ENCODE results near the gene GID4.

The GID4 gene

GRCh38 chr17:18089613-18090012 is 50.4 kb downstream of the GID4 start:
- H3K27me3 Mint-ChIP-seq: no peaks in the 10 kb centered on the region
- peaks cover 35% of the 10 kb centered on the region for H3K4me1 Mint-ChIP-seq (ENCODE audit: low read depth)
- no peaks in the 10 kb centered on the region for H3K9me3 Mint-ChIP-seq (ENCODE audit: low read depth)
- H3K36me3 Mint-ChIP-seq: peaks cover 5% of the 10 kb centered on the region
- peak overlapping the region; percentile 55 for H3K27ac Mint-ChIP-seq
- peak overlapping the region; percentile 99 for H3K4me3 Mint-ChIP-seq

GRCh38 chr17:18093616-18094408 is 54.6 kb downstream of the GID4 start:
- H3K27me3 Mint-ChIP-seq: no peaks in the 10 kb centered on the region
- H3K27ac Mint-ChIP-seq: no peak overlapping the region
- peaks cover 5% of the 10 kb centered on the region for H3K36me3 Mint-ChIP-seq
- peaks cover 21% of the 10 kb centered on the region for H3K4me1 Mint-ChIP-seq (ENCODE audit: low read depth)
- no peaks in the 10 kb centered on the region for H3K9me3 Mint-ChIP-seq (ENCODE audit: low read depth)
- H3K4me3 Mint-ChIP-seq: no peak overlapping the region

GRCh38 chr17:18094409-18094807 is 55.2 kb downstream of the GID4 start:
- Mint-ChIP-seq H3K36me3 (peaks cover 5% of the 10 kb centered on the region), H3K27me3 (no peaks in the 10 kb centered on the region), H3K4me3 (no peak overlapping the region), H3K9me3 (ENCODE audit: low read depth) (no peaks in the 10 kb centered on the region), H3K4me1 (ENCODE audit: low read depth) (peaks cover 17% of the 10 kb centered on the region), H3K27ac (no peak overlapping the region)

- H3K36me3 Mint-ChIP-seq: no peaks in the 10 kb centered on the region
- H3K4me3 Mint-ChIP-seq: no peak overlapping the region
- H3K27ac Mint-ChIP-seq: no peak overlapping the region
- H3K4me1 Mint-ChIP-seq (ENCODE audit: low read depth): peaks cover 1% of the 10 kb centered on the region
- H3K27me3 Mint-ChIP-seq: no peaks in the 10 kb centered on the region
- H3K9me3 Mint-ChIP-seq (ENCODE audit: low read depth): no peaks in the 10 kb centered on the region
Observed at GRCh38 chr17:18099516-18099915, 60.3 kb downstream of the GID4 start.

- Mint-ChIP-seq H3K4me1 (ENCODE audit: low read depth) (peaks cover 1% of the 10 kb centered on the region), H3K36me3 (no peaks in the 10 kb centered on the region)
Observed at GRCh38 chr17:18100616-18101015, 61.4 kb downstream of the GID4 start.

GRCh38 chr17:18101828-18102227 is 62.6 kb downstream of the GID4 start:
- Mint-ChIP-seq H3K4me1 (ENCODE audit: low read depth) (peaks cover 1% of the 10 kb centered on the region), H3K27me3 (no peaks in the 10 kb centered on the region), H3K36me3 (no peaks in the 10 kb centered on the region), H3K9me3 (ENCODE audit: low read depth) (no peaks in the 10 kb centered on the region), H3K4me3 (no peak overlapping the region), H3K27ac (no peak overlapping the region)

More at GRCh38 chr17:18100616-18101015, 61.4 kb downstream of the GID4 start:
- Mint-ChIP-seq H3K27me3 (no peaks in the 10 kb centered on the region), H3K9me3 (ENCODE audit: low read depth) (no peaks in the 10 kb centered on the region), H3K4me3 (no peak overlapping the region), H3K27ac (no peak overlapping the region)

GRCh38 chr17:18102640-18103039 is 63.4 kb downstream of the GID4 start:
- no peaks in the 10 kb centered on the region for H3K9me3 Mint-ChIP-seq (ENCODE audit: low read depth)
- H3K4me1 Mint-ChIP-seq (ENCODE audit: low read depth): peaks cover 1% of the 10 kb centered on the region
- H3K4me3 Mint-ChIP-seq: no peak overlapping the region
- H3K36me3 Mint-ChIP-seq: no peaks in the 10 kb centered on the region
- H3K27ac Mint-ChIP-seq: no peak overlapping the region
- no peaks in the 10 kb centered on the region for H3K27me3 Mint-ChIP-seq

- Mint-ChIP-seq H3K4me3 (no peak overlapping the region), H3K36me3 (no peaks in the 10 kb centered on the region), H3K27me3 (no peaks in the 10 kb centered on the region), H3K9me3 (ENCODE audit: low read depth) (no peaks in the 10 kb centered on the region), H3K4me1 (ENCODE audit: low read depth) (peaks cover 1% of the 10 kb centered on the region), H3K27ac (no peak overlapping the region)
Observed at GRCh38 chr17:18105027-18105426, 65.8 kb downstream of the GID4 start.

- no peaks in the 10 kb centered on the region for H3K36me3 Mint-ChIP-seq
Observed at GRCh38 chr17:18105595-18105994, 66.4 kb downstream of the GID4 start.

GRCh38 chr17:18106211-18106610 is 67.0 kb downstream of the GID4 start:
- H3K9me3 Mint-ChIP-seq (ENCODE audit: low read depth): no peaks in the 10 kb centered on the region
- no peaks in the 10 kb centered on the region for H3K36me3 Mint-ChIP-seq
- H3K4me1 Mint-ChIP-seq (ENCODE audit: low read depth): peaks cover 1% of the 10 kb centered on the region
- H3K4me3 Mint-ChIP-seq: no peak overlapping the region
- no peaks in the 10 kb centered on the region for H3K27me3 Mint-ChIP-seq
- H3K27ac Mint-ChIP-seq: no peak overlapping the region

More at GRCh38 chr17:18105595-18105994, 66.4 kb downstream of the GID4 start:
- Mint-ChIP-seq H3K9me3 (ENCODE audit: low read depth) (no peaks in the 10 kb centered on the region), H3K4me1 (ENCODE audit: low read depth) (peaks cover 1% of the 10 kb centered on the region), H3K4me3 (no peak overlapping the region), H3K27ac (no peak overlapping the region), H3K27me3 (no peaks in the 10 kb centered on the region)

GRCh38 chr17:18107061-18107790 is 68.0 kb downstream of the GID4 start:
- no peaks in the 10 kb centered on the region for H3K27me3 Mint-ChIP-seq
- no peaks in the 10 kb centered on the region for H3K9me3 Mint-ChIP-seq (ENCODE audit: low read depth)
- no peaks in the 10 kb centered on the region for H3K36me3 Mint-ChIP-seq

GRCh38 chr17:18107971-18108370 is 68.8 kb downstream of the GID4 start:
- no peaks in the 10 kb centered on the region for H3K27me3 Mint-ChIP-seq
- H3K27ac Mint-ChIP-seq: no peak overlapping the region
- H3K36me3 Mint-ChIP-seq: no peaks in the 10 kb centered on the region
- H3K4me3 Mint-ChIP-seq: no peak overlapping the region
- peaks cover 1% of the 10 kb centered on the region for H3K4me1 Mint-ChIP-seq (ENCODE audit: low read depth)
- H3K9me3 Mint-ChIP-seq (ENCODE audit: low read depth): no peaks in the 10 kb centered on the region

More at GRCh38 chr17:18107061-18107790, 68.0 kb downstream of the GID4 start:
- H3K4me3 Mint-ChIP-seq: no peak overlapping the region
- H3K4me1 Mint-ChIP-seq (ENCODE audit: low read depth): peaks cover 1% of the 10 kb centered on the region
- no peak overlapping the region for H3K27ac Mint-ChIP-seq

- Mint-ChIP-seq H3K36me3 (no peaks in the 10 kb centered on the region), H3K9me3 (ENCODE audit: low read depth) (no peaks in the 10 kb centered on the region), H3K27me3 (no peaks in the 10 kb centered on the region), H3K27ac (peak within 1 kb of the TSS; percentile 46), H3K4me3 (no peak within 1 kb of the TSS), H3K4me1 (ENCODE audit: low read depth) (no peaks in the 10 kb centered on the region)
Observed at GRCh38 chr17:18108401-18109312, 69.4 kb downstream of the GID4 start, which contains the start of gene MYO15A. TSS of gene MYO15A (plus strand) at chr17:18108756. CDS start at chr17:18118801, 10,045 bp downstream.

GRCh38 chr17:18109935-18110485 is 70.8 kb downstream of the GID4 start:
- H3K4me1 Mint-ChIP-seq (ENCODE audit: low read depth): no peaks in the 10 kb centered on the region
- no peak overlapping the region for H3K27ac Mint-ChIP-seq
- no peaks in the 10 kb centered on the region for H3K36me3 Mint-ChIP-seq
- H3K27me3 Mint-ChIP-seq: no peaks in the 10 kb centered on the region
- H3K9me3 Mint-ChIP-seq (ENCODE audit: low read depth): no peaks in the 10 kb centered on the region
- H3K4me3 Mint-ChIP-seq: no peak overlapping the region

Measured in activated naive CD8-positive, alpha-beta T cell (primary cell).